IPS DF 6.9 (cell line): ENCODE measurements around the gene LGI4.
"Not testable (repeated sequence)": the region's sequence is repeated elsewhere in the genome, so short reads cannot be mapped to it uniquely, and the experiment has no call there.

ENCODE experiments used
- DNase-seq: peaks from one replicate; pipeline ENCODE4 v3.0.0-alpha.2; 2013; ENCODE audit warnings: low read depth, low spot score
- H3K27ac ChIP-seq: one replicate; pipeline ENCODE4 v1.5.1; 2013; ENCODE audit warnings: low read length, control low read depth
- H3K27me3 ChIP-seq: 2 replicates; pipeline ENCODE4 v1.6.1; 2013; ENCODE audit warnings: mild to moderate bottlenecking, low read length; ENCODE audit not compliant: control insufficient read depth, insufficient read depth
- H3K36me3 ChIP-seq: 2 replicates; pipeline ENCODE4 v1.6.1; 2013; ENCODE audit warnings: low read length; ENCODE audit not compliant: control insufficient read depth, insufficient read depth
- H3K4me1 ChIP-seq: 2 replicates; pipeline ENCODE4 v1.6.1; 2013; ENCODE audit warnings: low read length; ENCODE audit not compliant: control insufficient read depth, insufficient read depth
- H3K4me3 ChIP-seq: 2 replicates; pipeline ENCODE4 v1.5.1; 2013; ENCODE audit warnings: mild to moderate bottlenecking, low read length
- H3K9me3 ChIP-seq: 2 replicates; pipeline ENCODE4 v1.6.1; 2013; ENCODE audit warnings: low read length, inconsistent platforms; ENCODE audit not compliant: control insufficient read depth, insufficient read depth
- WGBS: extraction: QIAGEN DNeasy Blood & Tissue Kit; methylation state at CpG from one replicate; pipeline ENCODE4 v1.1.7; 2013; ENCODE audit warnings: mixed read lengths, missing lambda C conversion rate; ENCODE audit not compliant: insufficient read length, insufficient coverage; 5-methylcytosine and 5-hydroxymethylcytosine counted together

The LGI4 gene

GRCh38 chr19:35130761-35131720 is 3.8 kb downstream of the LGI4 start:
- WGBS, result no CpG with 5 or more reads among the region's 31 CpGs
- no peaks in the 10 kb centered on the region for H3K36me3 ChIP-seq
- H3K27me3 ChIP-seq, result no peaks in the 10 kb centered on the region
- no peaks in the 10 kb centered on the region for H3K4me1 ChIP-seq
- H3K27ac ChIP-seq, result no peak overlapping the region
- no peak overlapping the region for H3K4me3 ChIP-seq
- no peaks in the 10 kb centered on the region for H3K9me3 ChIP-seq
- no peak for DNase-seq

DNA sequence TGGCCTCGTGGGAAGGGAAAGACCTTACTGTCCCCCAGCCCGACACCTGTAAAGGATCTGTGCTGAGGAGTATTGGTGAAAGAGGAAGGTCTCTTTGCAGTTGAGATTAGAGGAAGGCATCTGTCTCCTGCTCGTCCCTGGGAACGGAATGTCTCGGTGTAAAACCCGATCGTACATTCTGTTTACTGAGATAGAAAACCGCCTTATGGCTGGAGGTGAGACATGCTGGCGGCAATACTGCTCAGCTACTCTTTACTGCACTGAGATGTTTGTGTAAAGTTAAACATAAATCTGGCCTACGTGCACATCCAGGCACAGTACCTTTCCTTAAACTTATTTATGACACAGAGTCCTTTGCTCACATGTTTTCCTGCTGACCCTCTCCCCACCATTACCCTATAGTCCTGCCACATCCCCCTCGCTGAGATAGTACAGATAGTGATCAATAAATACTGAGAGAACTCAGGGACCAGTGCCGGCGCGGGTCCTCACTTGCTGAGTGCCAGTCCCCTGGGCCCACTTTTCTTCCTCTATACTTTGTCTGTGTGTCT is 5.1 kb downstream of the LGI4 start:
- not testable (repeated sequence) for H3K27ac ChIP-seq, H3K4me3 ChIP-seq, H3K4me1 ChIP-seq, H3K27me3 ChIP-seq, H3K36me3 ChIP-seq, DNase-seq, H3K9me3 ChIP-seq
- no CpG with 5 or more reads among the region's 14 CpGs for WGBS

GRCh38 chr19:35128398-35129057 is 6.3 kb downstream of the LGI4 start:
- Histone ChIP-seq H3K9me3 (no peaks in the 10 kb centered on the region), H3K36me3 (no peaks in the 10 kb centered on the region), H3K27me3 (no peaks in the 10 kb centered on the region), H3K4me3 (no peak overlapping the region), H3K27ac (no peak overlapping the region), H3K4me1 (no peaks in the 10 kb centered on the region)
- DNase-seq, result no peak
- no CpG with 5 or more reads among the region's 9 CpGs for WGBS

GRCh38 chr19:35127871-35128270 is 7.0 kb downstream of the LGI4 start:
- no peak overlapping the region for H3K4me3 ChIP-seq
- H3K9me3 ChIP-seq, result no peaks in the 10 kb centered on the region
- no CpG with 5 or more reads among the region's 7 CpGs for WGBS
- DNase-seq, result no peak
- H3K36me3 ChIP-seq, result no peaks in the 10 kb centered on the region
- H3K27ac ChIP-seq, result no peak overlapping the region
- 0 out of 2 replicates have a peak, but pooled peaks cover 2% of the 10 kb centered on the region for H3K4me1 ChIP-seq
- H3K27me3 ChIP-seq, result no peaks in the 10 kb centered on the region

- no peak overlapping the region for H3K4me3 ChIP-seq
- H3K27me3 ChIP-seq, result no peaks in the 10 kb centered on the region
- no peak for DNase-seq
- no peaks in the 10 kb centered on the region for H3K9me3 ChIP-seq
- WGBS, result no CpG with 5 or more reads among the region's 20 CpGs
- H3K4me1 ChIP-seq, result 0 out of 2 replicates have a peak, but pooled peaks cover 2% of the 10 kb centered on the region
- no peak overlapping the region for H3K27ac ChIP-seq
- no peaks in the 10 kb centered on the region for H3K36me3 ChIP-seq
These were observed 8.3 kb downstream of the LGI4 start for GRCh38 chr19:35126624-35126959.

GRCh38 chr19:35125749-35126623 is 8.9 kb downstream of the LGI4 start:
- no peak for DNase-seq
- no CpG with 5 or more reads among the region's 35 CpGs for WGBS
- H3K27ac ChIP-seq, result no peak overlapping the region
- H3K4me1 ChIP-seq, result 0 out of 2 replicates have a peak, but pooled peaks cover 2% of the 10 kb centered on the region
- H3K9me3 ChIP-seq, result no peaks in the 10 kb centered on the region
- no peaks in the 10 kb centered on the region for H3K27me3 ChIP-seq
- no peak overlapping the region for H3K4me3 ChIP-seq
- no peaks in the 10 kb centered on the region for H3K36me3 ChIP-seq

- Histone ChIP-seq H3K9me3 (no peaks in the 10 kb centered on the region), H3K4me1 (0 out of 2 replicates have a peak, but pooled peaks cover 2% of the 10 kb centered on the region), H3K4me3 (no peak overlapping the region), H3K27me3 (no peaks in the 10 kb centered on the region), H3K27ac (no peak overlapping the region), H3K36me3 (no peaks in the 10 kb centered on the region)
- WGBS, result no CpG with 5 or more reads among the region's 19 CpGs
- DNase-seq, result no peak
These were observed 9.6 kb downstream of the LGI4 start for GRCh38 chr19:35125270-35125717.

DNA sequence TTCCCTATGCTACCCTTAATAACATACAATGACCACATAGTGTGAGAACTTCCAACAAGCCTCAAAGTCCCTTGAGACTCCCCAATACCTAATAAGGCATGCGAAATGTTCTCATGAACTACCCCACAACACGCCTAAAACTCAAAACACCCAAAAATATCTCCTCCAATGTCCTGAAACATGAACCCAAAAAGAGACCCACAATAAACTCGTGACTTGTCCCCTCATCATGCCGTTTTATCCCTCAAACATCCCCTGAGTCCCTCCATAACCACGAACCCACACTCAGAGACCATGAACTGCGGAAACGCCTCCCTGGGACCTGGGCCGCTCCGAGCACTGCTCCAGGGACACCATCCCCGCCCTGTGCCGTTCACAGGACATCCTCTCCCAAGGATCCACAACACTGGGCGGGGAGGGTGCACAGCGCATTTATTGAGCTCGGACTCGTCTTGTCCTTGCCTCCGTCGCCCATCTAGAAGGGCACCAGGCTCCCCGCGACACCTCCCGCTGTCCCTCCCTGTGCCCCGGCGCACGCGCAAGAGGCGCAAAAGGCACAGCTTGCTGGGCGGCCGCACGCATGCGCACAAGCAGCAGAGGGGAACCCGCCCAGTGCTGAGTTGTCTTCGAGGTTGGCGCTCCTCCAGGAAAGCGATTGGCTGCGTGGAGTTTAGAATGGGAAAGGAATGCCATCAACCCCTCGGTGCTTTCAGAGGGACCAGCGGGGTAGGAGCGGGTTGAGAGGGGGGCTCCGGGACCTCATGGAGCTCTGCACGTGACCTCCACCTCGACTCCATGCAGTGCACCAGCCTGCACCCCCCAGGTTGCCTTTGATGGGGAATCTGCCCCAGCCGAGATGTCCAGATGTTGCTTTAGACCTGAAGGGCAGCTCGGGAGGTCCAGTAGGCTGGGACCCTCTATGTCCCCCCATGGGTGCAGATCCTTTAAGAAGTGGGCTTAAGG is 10.5 kb downstream of the LGI4 start:
- WGBS, result 100% methylated on average over 3 of the region's 42 CpGs
- Histone ChIP-seq H3K27me3 (no peaks in the 10 kb centered on the region), H3K4me1 (0 out of 2 replicates have a peak, but pooled peaks cover 2% of the 10 kb centered on the region), H3K27ac (no peak overlapping the region), H3K36me3 (no peaks in the 10 kb centered on the region), H3K4me3 (no peak overlapping the region; the same call in 1 of the 2 replicates), H3K9me3 (no peaks in the 10 kb centered on the region)
- no peak for DNase-seq

DNA sequence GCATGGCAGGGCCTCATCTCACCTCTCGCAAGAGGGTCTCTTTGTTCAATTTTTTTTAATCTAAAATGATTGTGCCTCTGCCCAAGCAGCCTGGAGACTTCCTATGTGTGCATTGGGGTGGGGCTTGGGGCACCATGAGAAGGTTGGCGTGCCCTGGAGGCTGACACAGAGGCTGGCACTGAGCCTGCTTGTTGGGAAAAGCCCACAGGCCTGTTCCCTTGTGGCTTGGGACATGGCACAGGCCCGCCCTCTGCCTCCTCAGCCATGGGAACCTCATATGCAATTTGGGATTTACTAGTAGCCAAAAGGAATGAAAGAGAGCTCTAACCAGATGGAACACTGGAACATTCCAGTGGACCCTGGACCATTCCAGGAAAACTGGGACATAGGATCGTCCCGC is 11.3 kb downstream of the LGI4 start:
- H3K4me3 ChIP-seq, result no peak overlapping the region
- H3K36me3 ChIP-seq, result no peaks in the 10 kb centered on the region
- WGBS, result no CpG with 5 or more reads among the region's 5 CpGs
- H3K4me1 ChIP-seq, result peaks cover 2% of the 10 kb centered on the region; the same call in 1 of the 2 replicates
- DNase-seq, result no peak
- H3K27me3 ChIP-seq, result no peaks in the 10 kb centered on the region
- H3K27ac ChIP-seq, result no peak overlapping the region
- no peaks in the 10 kb centered on the region for H3K9me3 ChIP-seq
